Measurements from ENCODE around the gene DNASE1L2. TPM values are rescaled to one million over a fixed set of nuclear protein-coding genes. Genes with fewer than 3 reads are reported as not detected.

DNASE1L2 gene
- 1 to 10 TPM; 3.9 to 4.8 TPM for total RNA-seq
- polyA plus RNA-seq: not detected

- DNase-seq: no peak
- CTCF ChIA-PET (ENCODE audit: partially characterized antibody): no interaction called here
- H3K9me3 Mint-ChIP-seq: no peaks in the 10 kb centered on the region
- H3K27ac Mint-ChIP-seq: no peak within 1 kb of the TSS
- H3K4me3 ChIP-seq (ENCODE audit: low read length in 2 of 2): no peak within 1 kb of the TSS
- peaks cover 5 to 15% of the 10 kb centered on the region in 2 donors for H3K36me3 Mint-ChIP-seq
- no peaks in the 10 kb centered on the region for H3K27me3 Mint-ChIP-seq
- H3K27ac ChIP-seq (ENCODE audit: low read depth, low read length): no peak within 1 kb of the TSS
- peaks cover 24% of the 10 kb centered on the region for H3K36me3 ChIP-seq (ENCODE audit: insufficient read depth, low read length)
- H3K4me1 ChIP-seq (ENCODE audit: insufficient read depth, low read length): no peaks in the 10 kb centered on the region
- intact Hi-C loops (cut with micrococcal nuclease): no loop called here
- H3K9me3 ChIP-seq (ENCODE audit: control insufficient read depth in 1 of 2, low read length in 2 of 2): no peaks in the 10 kb centered on the region
- POLR2A ChIA-PET (ENCODE audit: partially characterized antibody): interaction anchor here (0.9 to 1.1 kb wide), 2 partner anchors 16 to 21 kb away, joined by 3 to 5 read pairs; no protein-coding TSS in a partner anchor
- no peaks in the 10 kb centered on the region for H3K27me3 ChIP-seq (ENCODE audit: insufficient read depth, low read length)
- peaks cover 0 to 9% (median 0%) of the 10 kb centered on the region in 4 donors for H3K4me1 Mint-ChIP-seq
- no peak within 1 kb of the TSS for H3K4me3 Mint-ChIP-seq
Observed at GRCh38 chr16:2236337-2237101, at the start of gene DNASE1L2. DNASE1L2 (plus strand) TSS chr16:2236444; CDS start chr16:2236817, 373 bp downstream.

GRCh38 chr16:2186505-2186904 lies 49.7 kb upstream of the DNASE1L2 start:
- CTCF ChIA-PET (ENCODE audit: partially characterized antibody): no interaction called here
- Histone ChIP-seq H3K36me3 (ENCODE audit: insufficient read depth, low read length) (no peaks in the 10 kb centered on the region), H3K9me3 (ENCODE audit: control insufficient read depth in 1 of 2, low read length in 2 of 2) (no peaks in the 10 kb centered on the region), H3K4me1 (ENCODE audit: insufficient read depth, low read length) (no peaks in the 10 kb centered on the region), H3K27ac (ENCODE audit: low read depth, low read length) (no peak overlapping the region), H3K27me3 (ENCODE audit: insufficient read depth, low read length) (no peaks in the 10 kb centered on the region), H3K4me3 (ENCODE audit: low read length in 2 of 2) (no peak overlapping the region)
- intact Hi-C loops (cut with micrococcal nuclease): no loop called here
- H3K9me3 Mint-ChIP-seq: no peaks in the 10 kb centered on the region
- H3K27ac Mint-ChIP-seq: no peak overlapping the region
- no peaks in the 10 kb centered on the region for H3K27me3 Mint-ChIP-seq
- H3K4me1 Mint-ChIP-seq: peaks cover 0 to 7% (median 2%) of the 10 kb centered on the region in 4 donors
- POLR2A ChIA-PET (ENCODE audit: partially characterized antibody): no interaction called here
- no peak overlapping the region for H3K4me3 Mint-ChIP-seq
- no peaks in the 10 kb centered on the region for H3K36me3 Mint-ChIP-seq
- DNase-seq: no peak

GRCh38 chr16:2187212-2187611 lies 49.0 kb upstream of the DNASE1L2 start:
- Mint-ChIP-seq H3K4me3 (no peak overlapping the region), H3K9me3 (no peaks in the 10 kb centered on the region), H3K36me3 (no peaks in the 10 kb centered on the region), H3K27me3 (no peaks in the 10 kb centered on the region), H3K27ac (no peak overlapping the region), H3K4me1 (peaks cover 0 to 2% (median under 1%) of the 10 kb centered on the region in 4 donors)
- Histone ChIP-seq H3K4me3 (ENCODE audit: low read length in 2 of 2) (no peak overlapping the region), H3K4me1 (ENCODE audit: insufficient read depth, low read length) (no peaks in the 10 kb centered on the region), H3K27me3 (ENCODE audit: insufficient read depth, low read length) (no peaks in the 10 kb centered on the region), H3K36me3 (ENCODE audit: insufficient read depth, low read length) (no peaks in the 10 kb centered on the region), H3K27ac (ENCODE audit: low read depth, low read length) (no peak overlapping the region), H3K9me3 (ENCODE audit: control insufficient read depth in 1 of 2, low read length in 2 of 2) (no peaks in the 10 kb centered on the region)
- CTCF ChIA-PET (ENCODE audit: partially characterized antibody): no interaction called here
- POLR2A ChIA-PET (ENCODE audit: partially characterized antibody): no interaction called here
- intact Hi-C loops (cut with micrococcal nuclease): no loop called here
- no peak for DNase-seq

GRCh38 chr16:2188395-2188794 lies 47.8 kb upstream of the DNASE1L2 start:
- ChIA-PET POLR2A (ENCODE audit: partially characterized antibody) (interaction anchor here (0.7 to 1.0 kb wide), 2 partner anchors 10 to 33 kb away, joined by 3 to 4 read pairs; partner anchors contain the start of gene TRAF7), CTCF (ENCODE audit: partially characterized antibody) (interaction anchor here (0.5 kb wide), 1 partner anchor 290 kb away, joined by 3 read pairs; no protein-coding TSS in a partner anchor)
- H3K9me3 ChIP-seq (ENCODE audit: control insufficient read depth in 1 of 2, low read length in 2 of 2): no peaks in the 10 kb centered on the region
- no peak overlapping the region for H3K27ac Mint-ChIP-seq
- H3K36me3 ChIP-seq (ENCODE audit: insufficient read depth, low read length): no peaks in the 10 kb centered on the region
- peaks cover 0 to 3% of the 10 kb centered on the region in 2 donors for H3K27me3 Mint-ChIP-seq
- no peaks in the 10 kb centered on the region for H3K4me1 ChIP-seq (ENCODE audit: insufficient read depth, low read length)
- DNase-seq: no peak
- H3K4me1 Mint-ChIP-seq: no peaks in the 10 kb centered on the region
- intact Hi-C loops (cut with micrococcal nuclease): no loop called here
- H3K27ac ChIP-seq (ENCODE audit: low read depth, low read length): no peak overlapping the region
- H3K9me3 Mint-ChIP-seq: no peaks in the 10 kb centered on the region
- no peaks in the 10 kb centered on the region for H3K27me3 ChIP-seq (ENCODE audit: insufficient read depth, low read length)
- no peaks in the 10 kb centered on the region for H3K36me3 Mint-ChIP-seq
- no peak overlapping the region for H3K4me3 ChIP-seq (ENCODE audit: low read length in 2 of 2)
- no peak overlapping the region for H3K4me3 Mint-ChIP-seq

- H3K4me1 ChIP-seq (ENCODE audit: insufficient read depth, low read length): no peaks in the 10 kb centered on the region
- POLR2A ChIA-PET (ENCODE audit: partially characterized antibody): interaction anchor here (1.0 kb wide), 1 partner anchor 34 kb away, joined by 4 read pairs; the partner anchor contains the start of gene TRAF7
- no peak overlapping the region for H3K27ac ChIP-seq (ENCODE audit: low read depth, low read length)
- no peak overlapping the region for H3K4me3 ChIP-seq (ENCODE audit: low read length in 2 of 2)
- Mint-ChIP-seq H3K27ac (no peak overlapping the region), H3K4me3 (no peak overlapping the region), H3K4me1 (no peaks in the 10 kb centered on the region), H3K27me3 (peaks cover 0 to 3% of the 10 kb centered on the region in 2 donors), H3K9me3 (no peaks in the 10 kb centered on the region), H3K36me3 (no peaks in the 10 kb centered on the region)
- no peak for DNase-seq
- no peaks in the 10 kb centered on the region for H3K27me3 ChIP-seq (ENCODE audit: insufficient read depth, low read length)
- H3K36me3 ChIP-seq (ENCODE audit: insufficient read depth, low read length): no peaks in the 10 kb centered on the region
- CTCF ChIA-PET (ENCODE audit: partially characterized antibody): no interaction called here
- intact Hi-C loops (cut with micrococcal nuclease): no loop called here
- no peaks in the 10 kb centered on the region for H3K9me3 ChIP-seq (ENCODE audit: control insufficient read depth in 1 of 2, low read length in 2 of 2)
Observed at GRCh38 chr16:2189252-2189893, 46.9 kb upstream of the DNASE1L2 start.

GRCh38 chr16:2190002-2190658 lies 46.1 kb upstream of the DNASE1L2 start:
- intact Hi-C loops (cut with micrococcal nuclease): no loop called here
- no peaks in the 10 kb centered on the region for H3K36me3 Mint-ChIP-seq
- peaks cover 2 to 6% (median 4%) of the 10 kb centered on the region in 4 donors for H3K4me1 Mint-ChIP-seq
- H3K27me3 ChIP-seq (ENCODE audit: insufficient read depth, low read length): peaks cover 7% of the 10 kb centered on the region
- peaks cover 3% of the 10 kb centered on the region for H3K4me1 ChIP-seq (ENCODE audit: insufficient read depth, low read length)
- no peak overlapping the region for H3K27ac ChIP-seq (ENCODE audit: low read depth, low read length)
- H3K27ac Mint-ChIP-seq: no peak overlapping the region
- no peaks in the 10 kb centered on the region for H3K36me3 ChIP-seq (ENCODE audit: insufficient read depth, low read length)
- no peak overlapping the region for H3K4me3 Mint-ChIP-seq
- no peaks in the 10 kb centered on the region for H3K9me3 ChIP-seq (ENCODE audit: control insufficient read depth in 1 of 2, low read length in 2 of 2)
- H3K27me3 Mint-ChIP-seq: peaks cover 3 to 8% of the 10 kb centered on the region in 2 donors
- CTCF ChIA-PET (ENCODE audit: partially characterized antibody): no interaction called here
- DNase-seq: no peak
- POLR2A ChIA-PET (ENCODE audit: partially characterized antibody): interaction anchor here (1.0 kb wide), 1 partner anchor 35 kb away, joined by 3 read pairs; no protein-coding TSS in a partner anchor
- H3K9me3 Mint-ChIP-seq: no peaks in the 10 kb centered on the region
- no peak overlapping the region for H3K4me3 ChIP-seq (ENCODE audit: low read length in 2 of 2)

Data from CD4-positive, alpha-beta memory T cell (primary cell).